IMR-90 (cell line): ENCODE measurements around the gene APCDD1L. TPM values are rescaled to one million over a fixed set of nuclear protein-coding genes. Genes with fewer than 3 reads are reported as not detected.

ENCODE experiments used
- ATAC-seq: fragments of 200-7000 bp; cut with Tn5 transposase; 2 replicates; pipeline ENCODE4 v1.9.1; 2020; ENCODE audit warnings: low read depth, mild to moderate bottlenecking, moderate library complexity
- BruUV-seq: library from RNA; stranded (reverse); fragments of 400-500 nt; replicated peaks from 2 replicates; lab custom pipeline; 2021; lab: Mats Ljungman, UMichigan
- CTCF ChIA-PET: fragments of 300-600 bp; formaldehyde crosslinking; extraction: SDS; loops from one replicate; lab custom pipeline; 2021; ENCODE audit warnings: antibody characterized with exemption; lab: Yijun Ruan, JAX
- POLR2A ChIA-PET: fragments of 300-600 bp; sonication (Branson Sonifier 250); formaldehyde crosslinking; loops from one replicate; lab custom pipeline; 2022; ENCODE audit warnings: antibody characterized with exemption; ENCODE audit not compliant: unreplicated experiment; lab: Charles Lee
- DNase-seq: peaks from one replicate; pipeline ENCODE4 v3.0.0; 2013
- H2AFZ ChIP-seq: replicated peaks from 2 replicates; pipeline ENCODE3; 2013; ENCODE audit warnings: low read length, mild to moderate bottlenecking; ENCODE audit not compliant: poor library complexity
- H2AK5ac ChIP-seq: 2 replicates; pipeline ENCODE4 v1.6.1; 2013; ENCODE audit warnings: low read depth, low read length, inconsistent platforms
- H2AK9ac ChIP-seq: replicated peaks from 2 replicates; pipeline ENCODE3; 2013; ENCODE audit warnings: mild to moderate bottlenecking, low read depth, low read length, moderate library complexity; ENCODE audit not compliant: poor library complexity
- H2BK120ac ChIP-seq: 2 replicates; pipeline ENCODE4 v1.6.1; 2013; ENCODE audit warnings: low read depth, low read length, inconsistent platforms
- H2BK15ac ChIP-seq: 3 replicates; pipeline ENCODE4 v1.6.1; 2013; ENCODE audit warnings: low read depth, low read length, inconsistent platforms
- H2BK20ac ChIP-seq: 2 replicates; pipeline ENCODE4 v1.6.1; 2013; ENCODE audit warnings: low read depth, mild to moderate bottlenecking, inconsistent platforms, low read length, moderate library complexity
- H2BK5ac ChIP-seq: 2 replicates; pipeline ENCODE4 v1.6.1; 2013; ENCODE audit warnings: mild to moderate bottlenecking, low read depth, low read length, inconsistent platforms; ENCODE audit not compliant: poor library complexity, severe bottlenecking
- H3K14ac ChIP-seq: replicated peaks from 2 replicates; pipeline ENCODE4 v1.6.1; 2013; ENCODE audit warnings: low read depth, low read length, inconsistent platforms
- H3K18ac ChIP-seq: 2 replicates; pipeline ENCODE4 v1.6.1; 2013; ENCODE audit warnings: low read depth, low read length, control low read depth
- H3K23ac ChIP-seq: 2 replicates; pipeline ENCODE4 v1.6.1; 2013; ENCODE audit warnings: low read depth, low read length, inconsistent platforms
- H3K27ac ChIP-seq: 2 replicates; pipeline ENCODE4 v1.5.1; 2013; ENCODE audit warnings: mild to moderate bottlenecking, control low read depth, low read length; ENCODE audit not compliant: insufficient read depth
- H3K27me3 ChIP-seq: 2 replicates; pipeline ENCODE4 v1.6.1; 2013; ENCODE audit warnings: low read length; ENCODE audit not compliant: control insufficient read depth, insufficient read depth
- H3K36me3 ChIP-seq: 2 replicates; pipeline ENCODE4 v1.6.1; 2013; ENCODE audit warnings: low read length, mixed read lengths; ENCODE audit not compliant: control insufficient read depth, insufficient read depth
- H3K4ac ChIP-seq: 2 replicates; pipeline ENCODE4 v1.6.1; 2013; ENCODE audit warnings: low read depth, low read length, inconsistent platforms
- H3K4me1 ChIP-seq: 2 replicates; pipeline ENCODE4 v1.6.1; 2013; ENCODE audit warnings: low read length, mixed read lengths; ENCODE audit not compliant: control insufficient read depth, insufficient read depth
- H3K4me2 ChIP-seq: 2 replicates; pipeline ENCODE4 v1.6.1; 2013; ENCODE audit warnings: low read depth, mild to moderate bottlenecking, control low read depth, low read length, moderate library complexity
- H3K4me3 ChIP-seq: 2 replicates; pipeline ENCODE4 v1.5.1; 2013; ENCODE audit warnings: low read depth, mild to moderate bottlenecking, control low read depth, low read length, moderate library complexity; ENCODE audit not compliant: insufficient read depth
- H3K56ac ChIP-seq: 2 replicates; pipeline ENCODE4 v1.6.1; 2013; ENCODE audit warnings: low read length, inconsistent platforms; ENCODE audit not compliant: insufficient read depth; ENCODE audit errors: extremely low read depth
- H3K79me1 ChIP-seq, 2 experiments: 2 replicates each; pipeline ENCODE4 v1.6.1; 2013; ENCODE audit warnings: low read length in 2 of 2, inconsistent platforms in 1 of 2, low read depth in 1 of 2
- H3K9ac ChIP-seq: 2 replicates; pipeline ENCODE4 v1.6.1; 2013; ENCODE audit warnings: low read depth, low read length, control low read depth
- H3K9me1 ChIP-seq: 2 replicates; pipeline ENCODE4 v1.6.1; 2013; ENCODE audit warnings: low read length, inconsistent platforms; ENCODE audit not compliant: insufficient read depth
- H3K9me3 ChIP-seq: 2 replicates; pipeline ENCODE4 v1.6.1; 2013; ENCODE audit warnings: low read length; ENCODE audit not compliant: control insufficient read depth, insufficient read depth
- H4K20me1 ChIP-seq: 2 replicates; pipeline ENCODE4 v1.6.1; 2013; ENCODE audit warnings: low read length, inconsistent platforms; ENCODE audit not compliant: insufficient read depth
- H4K5ac ChIP-seq: 2 replicates; pipeline ENCODE4 v1.6.1; 2013; ENCODE audit warnings: mild to moderate bottlenecking, low read depth, low read length, control low read depth
- H4K8ac ChIP-seq, 2 experiments: 2 replicates each; pipeline ENCODE4 v1.6.1; 2013; ENCODE audit warnings: low read depth in 2 of 2, low read length in 2 of 2, control low read depth in 1 of 2, inconsistent platforms in 1 of 2
- H4K91ac ChIP-seq: 2 replicates; pipeline ENCODE4 v1.6.1; 2013; ENCODE audit warnings: low read depth, low read length, inconsistent platforms; ENCODE audit not compliant: insufficient read depth
- BHLHE40 ChIP-seq: fragments of 150-350 bp; IDR thresholded peaks from 2 replicates; pipeline ENCODE4 v1.6.1; 2016; ENCODE audit warnings: mild to moderate bottlenecking, low read depth, low read length
- CEBPB ChIP-seq: IDR thresholded peaks from 2 replicates; pipeline ENCODE4 v1.6.1; 2012; ENCODE audit warnings: low read depth, low read length, improper control_type of control experiment
- CHD1 ChIP-seq: IDR thresholded peaks from 2 replicates; pipeline ENCODE4 v1.6.1; 2012; ENCODE audit warnings: low read depth, low read length, improper control_type of control experiment
- FOS ChIP-seq: fragments of 150-350 bp; IDR thresholded peaks from 2 replicates; pipeline ENCODE4 v1.6.1; 2016; ENCODE audit warnings: low read depth, low read length
- MAFK ChIP-seq: IDR thresholded peaks from 2 replicates; pipeline ENCODE4 v1.6.1; 2012; ENCODE audit warnings: low read depth, low read length, improper control_type of control experiment
- MAZ ChIP-seq: IDR thresholded peaks from 2 replicates; pipeline ENCODE4 v1.6.1; 2012; ENCODE audit warnings: low read depth, mild to moderate bottlenecking, low read length, improper control_type of control experiment, moderate library complexity, borderline replicate concordance
- MXI1 ChIP-seq: IDR thresholded peaks from 2 replicates; pipeline ENCODE4 v1.6.1; 2012; ENCODE audit warnings: low read depth, mild to moderate bottlenecking, low read length, moderate library complexity, borderline replicate concordance
- NFE2L2 ChIP-seq: fragments of 150-350 bp; IDR thresholded peaks from 2 replicates; pipeline ENCODE4 v1.6.1; 2016; ENCODE audit warnings: low read depth, mild to moderate bottlenecking, low read length
- POLR2A ChIP-seq: IDR thresholded peaks from 2 replicates; pipeline ENCODE4 v1.6.1; 2012; ENCODE audit warnings: mild to moderate bottlenecking, low read depth, low read length
- RAD21 ChIP-seq: IDR thresholded peaks from 2 replicates; pipeline ENCODE4 v1.6.1; 2012; ENCODE audit warnings: low read length, improper control_type of control experiment
- RCOR1 ChIP-seq: IDR thresholded peaks from 2 replicates; pipeline ENCODE4 v1.6.1; 2012; ENCODE audit warnings: mild to moderate bottlenecking, low read length, improper control_type of control experiment; ENCODE audit not compliant: insufficient replicate concordance
- RFX5 ChIP-seq: IDR thresholded peaks from 2 replicates; pipeline ENCODE4 v1.8.0; 2012; ENCODE audit warnings: low read depth, mild to moderate bottlenecking, low read length, moderate library complexity
- SMC3 ChIP-seq: fragments of 150-350 bp; IDR thresholded peaks from 2 replicates; pipeline ENCODE4 v1.6.1; 2016; ENCODE audit warnings: low read depth, mild to moderate bottlenecking, antibody characterized with exemption, low read length, moderate library complexity
- USF2 ChIP-seq: fragments of 150-350 bp; IDR thresholded peaks from 2 replicates; pipeline ENCODE4 v1.6.1; 2017; ENCODE audit warnings: mild to moderate bottlenecking, antibody characterized with exemption, low read length, low read depth
- WGBS, 2 experiments: methylation state at CpG; one replicate each; pipeline versions ENCODE4 v1.1.5 to v1.1.7; 2013; ENCODE audit warnings: missing lambda C conversion rate in 2 of 2; ENCODE audit not compliant: insufficient read length in 1 of 2; ENCODE audit errors: extremely low coverage in 2 of 2; 5-methylcytosine and 5-hydroxymethylcytosine counted together
- dilution Hi-C: fragments of 300-500 bp; cut with HindIII; formaldehyde crosslinking; loops from one replicate; pipeline ENCODE4 v1.14.3; 2018; ENCODE audit warnings: low sequenced_read_pairs; ENCODE audit not compliant: unreplicated experiment
- in situ Hi-C: fragments of 300-500 bp; cut with MboI; formaldehyde crosslinking; loops from 3 replicates; pipeline ENCODE4 v1.14.3; 2019; ENCODE audit warnings: low sequenced_read_pairs, inconsistent platforms, mixed read lengths
- intact Hi-C: fragments of 100-400 bp; cut with micrococcal nuclease; formaldehyde crosslinking; loops from 2 replicates; pipeline ENCODE4 v1.10.0; 2022
- polyA plus RNA-seq, 3 experiments: library from polyadenylated mRNA; depleted of rRNA; stranded (reverse); fragments of >200 nt; gene quantifications; 2 replicates each; pipeline ENCODE4 v1.2.3, GENCODE V29; 2012; ENCODE audit warnings: low replicate concordance in 1 of 3
- total RNA-seq: library from RNA; depleted of rRNA; stranded (reverse); fragments of >200 nt; gene quantifications from 2 replicates; pipeline ENCODE4 v1.2.3, GENCODE V29; 2012
- TF ChIP-seq, protein P1 (sequence below): fragments of 150-350 bp; IDR thresholded peaks from 2 replicates; pipeline ENCODE4 v1.6.1; 2016; ENCODE audit warnings: low read depth, mild to moderate bottlenecking, low read length, moderate library complexity, borderline replicate concordance
- TF ChIP-seq, protein P2 (sequence below): conservative IDR thresholded peaks from 2 replicates; pipeline ENCODE4 v1.5.1; 2012; ENCODE audit warnings: mild to moderate bottlenecking, low read depth, low read length, improper control_type of control experiment

The APCDD1L gene
- total and polyA plus RNA-seq, 2 of the 4 experiments (the other 2 are of a cell fraction): 2.5 to 18.3 TPM

DNA sequence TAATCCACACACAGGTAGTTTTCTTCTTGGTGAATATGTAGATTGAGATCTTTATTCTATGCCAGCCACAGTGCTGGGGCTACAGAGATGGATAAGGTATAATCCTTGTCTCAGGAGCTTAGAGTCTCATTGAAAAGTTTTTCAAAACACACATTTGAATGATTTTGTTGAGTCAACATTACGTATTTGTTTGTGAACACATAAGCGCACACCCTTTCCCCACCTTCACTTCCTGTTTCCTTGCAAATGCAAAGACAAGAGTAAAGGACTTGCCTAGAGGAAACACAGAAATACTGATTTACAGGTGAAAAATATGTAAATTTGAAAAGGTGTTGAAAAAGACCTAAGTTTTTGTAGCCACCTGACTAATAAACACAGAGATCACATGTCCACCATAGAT lies 98.4 kb downstream of the APCDD1L start:
- no CpG with 5 or more reads among the region's 2 CpGs for WGBS, 2 experiments
- H4K20me1 ChIP-seq: peaks cover 46% of the 10 kb centered on the region

More for the DNA sequence above, 98.4 kb downstream of the APCDD1L start:
- TF ChIP-seq USF2 (no peak), MXI1 (no peak), MAFK (no peak), POLR2A (no peak), BHLHE40 (no peak), CEBPB (no peak), RCOR1 (no peak), RFX5 (no peak), RAD21 (no peak), NFE2L2 (no peak), SMC3 (no peak), MAZ (no peak), FOS (no peak), CHD1 (no peak)
- TF ChIP-seq, protein P1, sequence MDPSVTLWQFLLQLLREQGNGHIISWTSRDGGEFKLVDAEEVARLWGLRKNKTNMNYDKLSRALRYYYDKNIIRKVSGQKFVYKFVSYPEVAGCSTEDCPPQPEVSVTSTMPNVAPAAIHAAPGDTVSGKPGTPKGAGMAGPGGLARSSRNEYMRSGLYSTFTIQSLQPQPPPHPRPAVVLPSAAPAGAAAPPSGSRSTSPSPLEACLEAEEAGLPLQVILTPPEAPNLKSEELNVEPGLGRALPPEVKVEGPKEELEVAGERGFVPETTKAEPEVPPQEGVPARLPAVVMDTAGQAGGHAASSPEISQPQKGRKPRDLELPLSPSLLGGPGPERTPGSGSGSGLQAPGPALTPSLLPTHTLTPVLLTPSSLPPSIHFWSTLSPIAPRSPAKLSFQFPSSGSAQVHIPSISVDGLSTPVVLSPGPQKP: no peak
- TF ChIP-seq, protein P2, sequence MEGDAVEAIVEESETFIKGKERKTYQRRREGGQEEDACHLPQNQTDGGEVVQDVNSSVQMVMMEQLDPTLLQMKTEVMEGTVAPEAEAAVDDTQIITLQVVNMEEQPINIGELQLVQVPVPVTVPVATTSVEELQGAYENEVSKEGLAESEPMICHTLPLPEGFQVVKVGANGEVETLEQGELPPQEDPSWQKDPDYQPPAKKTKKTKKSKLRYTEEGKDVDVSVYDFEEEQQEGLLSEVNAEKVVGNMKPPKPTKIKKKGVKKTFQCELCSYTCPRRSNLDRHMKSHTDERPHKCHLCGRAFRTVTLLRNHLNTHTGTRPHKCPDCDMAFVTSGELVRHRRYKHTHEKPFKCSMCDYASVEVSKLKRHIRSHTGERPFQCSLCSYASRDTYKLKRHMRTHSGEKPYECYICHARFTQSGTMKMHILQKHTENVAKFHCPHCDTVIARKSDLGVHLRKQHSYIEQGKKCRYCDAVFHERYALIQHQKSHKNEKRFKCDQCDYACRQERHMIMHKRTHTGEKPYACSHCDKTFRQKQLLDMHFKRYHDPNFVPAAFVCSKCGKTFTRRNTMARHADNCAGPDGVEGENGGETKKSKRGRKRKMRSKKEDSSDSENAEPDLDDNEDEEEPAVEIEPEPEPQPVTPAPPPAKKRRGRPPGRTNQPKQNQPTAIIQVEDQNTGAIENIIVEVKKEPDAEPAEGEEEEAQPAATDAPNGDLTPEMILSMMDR: no peak
- H3K56ac ChIP-seq: no peak overlapping the region
- no peak overlapping the region for H2AFZ ChIP-seq
- H3K14ac ChIP-seq: no peak overlapping the region
- no peak overlapping the region for H2AK9ac ChIP-seq
- BruUV-seq: no TSS peak
- peaks cover 29 to 57% of the 10 kb centered on the region in 2 experiments for H3K79me1 ChIP-seq
- H3K36me3 ChIP-seq: peaks cover 7% of the 10 kb centered on the region
- ChIA-PET CTCF (no interaction called here), POLR2A (no interaction called here)
- dilution Hi-C loops: no loop called here
- no peaks in the 10 kb centered on the region for H3K9me3 ChIP-seq
- no peak overlapping the region for H4K91ac ChIP-seq
- no peaks in the 10 kb centered on the region for H3K27me3 ChIP-seq
- in situ Hi-C loops: no loop called here
- H3K9me1 ChIP-seq: peaks cover 23% of the 10 kb centered on the region
- H4K5ac ChIP-seq: no peak overlapping the region
- H3K4me2 ChIP-seq: no peak overlapping the region
- H3K23ac ChIP-seq: no peak overlapping the region
- H3K4me1 ChIP-seq: peaks cover 6% of the 10 kb centered on the region
- intact Hi-C loops: no loop called here
- no peak overlapping the region for H2BK15ac ChIP-seq
- H2BK120ac ChIP-seq: no peak overlapping the region
- H3K9ac ChIP-seq: no peak overlapping the region
- no peak overlapping the region for H2BK20ac ChIP-seq
- ATAC-seq (no peak), DNase-seq (no peak)
- H3K18ac ChIP-seq: no peak overlapping the region
- no peak overlapping the region for H2BK5ac ChIP-seq
- H3K27ac ChIP-seq: no peak overlapping the region
- no peak overlapping the region for H3K4ac ChIP-seq
- no peak overlapping the region for H2AK5ac ChIP-seq
- no peak overlapping the region for H3K4me3 ChIP-seq
- no peak overlapping the region for H4K8ac ChIP-seq
